ENCODE results near the gene ASB15.

DNA sequence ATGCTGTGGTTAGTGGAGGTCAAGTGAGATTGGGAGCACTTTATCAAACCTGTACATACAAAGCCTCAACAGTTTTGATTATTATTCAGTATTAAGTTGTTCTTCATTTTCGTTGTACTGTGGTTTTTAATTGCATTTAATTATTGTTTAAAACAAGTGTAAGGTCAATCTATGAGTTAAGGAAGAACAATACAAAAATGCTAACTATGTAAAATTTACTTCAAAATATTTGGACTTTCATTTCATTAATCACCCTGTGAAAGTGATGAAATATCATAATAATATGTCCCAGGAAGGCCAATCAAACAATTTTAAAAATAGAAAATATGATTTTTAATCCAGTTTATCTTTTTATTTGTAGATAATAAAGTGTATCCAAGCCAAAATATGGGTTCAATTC lies 30.4 kb upstream of the ASB15 start:
- TF ChIP-seq, protein P1, sequence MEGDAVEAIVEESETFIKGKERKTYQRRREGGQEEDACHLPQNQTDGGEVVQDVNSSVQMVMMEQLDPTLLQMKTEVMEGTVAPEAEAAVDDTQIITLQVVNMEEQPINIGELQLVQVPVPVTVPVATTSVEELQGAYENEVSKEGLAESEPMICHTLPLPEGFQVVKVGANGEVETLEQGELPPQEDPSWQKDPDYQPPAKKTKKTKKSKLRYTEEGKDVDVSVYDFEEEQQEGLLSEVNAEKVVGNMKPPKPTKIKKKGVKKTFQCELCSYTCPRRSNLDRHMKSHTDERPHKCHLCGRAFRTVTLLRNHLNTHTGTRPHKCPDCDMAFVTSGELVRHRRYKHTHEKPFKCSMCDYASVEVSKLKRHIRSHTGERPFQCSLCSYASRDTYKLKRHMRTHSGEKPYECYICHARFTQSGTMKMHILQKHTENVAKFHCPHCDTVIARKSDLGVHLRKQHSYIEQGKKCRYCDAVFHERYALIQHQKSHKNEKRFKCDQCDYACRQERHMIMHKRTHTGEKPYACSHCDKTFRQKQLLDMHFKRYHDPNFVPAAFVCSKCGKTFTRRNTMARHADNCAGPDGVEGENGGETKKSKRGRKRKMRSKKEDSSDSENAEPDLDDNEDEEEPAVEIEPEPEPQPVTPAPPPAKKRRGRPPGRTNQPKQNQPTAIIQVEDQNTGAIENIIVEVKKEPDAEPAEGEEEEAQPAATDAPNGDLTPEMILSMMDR (IDR thresholded peaks at IDR 0.05; ENCODE audit: control extremely low read depth in 1 of 3, insufficient read depth in 1 of 3, low read depth in 1 of 3, low read length in 3 of 3): no peak
- TF ChIP-seq NRF1 (IDR thresholded peaks at IDR 0.05; ENCODE audit: low read depth, low read length): no peak
